Activated T-helper 17 cell treated with anti-CD3 and anti-CD28 coated beads, Interleukin-2, amount 50 U/mL, for 72 hours (primary cell): Measurements from ENCODE around the gene CCDC63. TPM values are rescaled to one million over a fixed set of nuclear protein-coding genes. Genes with fewer than 3 reads are reported as not detected.
"Not testable (repeated sequence)": the region's sequence is repeated elsewhere in the genome, so short reads cannot be mapped to it uniquely, and the experiment has no call there.

Source experiments
- ATAC-seq: fragments of 150-1000 bp; cut with Tn5 transposase; replicated peaks from 2 replicates; pipeline ENCODE4 v1.10.0; 2021; ENCODE audit warnings: mild to moderate bottlenecking, moderate library complexity
- H3K27ac Mint-ChIP-seq: one replicate; pipeline ENCODE4 v1.8.0; 2022; ENCODE audit warnings: mixed read lengths
- H3K27me3 Mint-ChIP-seq: one replicate; pipeline ENCODE4 v1.8.0; 2022; ENCODE audit warnings: mixed read lengths
- H3K36me3 Mint-ChIP-seq: one replicate; pipeline ENCODE4 v1.8.0; 2022; ENCODE audit warnings: low read depth, mild to moderate bottlenecking, mixed read lengths
- H3K4me1 Mint-ChIP-seq: one replicate; pipeline ENCODE4 v1.8.0; 2022; ENCODE audit warnings: mixed read lengths
- H3K4me3 Mint-ChIP-seq: one replicate; pipeline ENCODE4 v1.8.0; 2022; ENCODE audit warnings: mild to moderate bottlenecking, mixed read lengths
- H3K9me3 Mint-ChIP-seq: one replicate; pipeline ENCODE4 v1.8.0; 2022; ENCODE audit warnings: mixed read lengths
- total RNA-seq, 2 donors: library from RNA; stranded (reverse); gene quantifications; one replicate each; pipeline ENCODE4 v1.2.3, GENCODE V29; 2022

The CCDC63 gene
- total RNA-seq, 2 donors from 2014 or later, result not detected

GRCh38 chr12:110853836-110854235, 7.0 kb downstream of the CCDC63 start:
- no peaks in the 10 kb centered on the region for H3K9me3 Mint-ChIP-seq
- H3K36me3 Mint-ChIP-seq, result no peaks in the 10 kb centered on the region
- no peaks in the 10 kb centered on the region for H3K4me1 Mint-ChIP-seq
- peaks cover 19% of the 10 kb centered on the region for H3K27me3 Mint-ChIP-seq
- H3K4me3 Mint-ChIP-seq, result no peak overlapping the region
- no peak for ATAC-seq
- H3K27ac Mint-ChIP-seq, result no peak overlapping the region

- Mint-ChIP-seq H3K27me3 (peaks cover 10% of the 10 kb centered on the region), H3K27ac (no peak overlapping the region), H3K4me3 (no peak overlapping the region), H3K36me3 (no peaks in the 10 kb centered on the region), H3K9me3 (no peaks in the 10 kb centered on the region), H3K4me1 (no peaks in the 10 kb centered on the region)
- ATAC-seq, result no peak
These were observed 9.8 kb downstream of the CCDC63 start for GRCh38 chr12:110856542-110856941.

- ATAC-seq, result no peak
- no peak overlapping the region for H3K4me3 Mint-ChIP-seq
- peaks cover 10% of the 10 kb centered on the region for H3K27me3 Mint-ChIP-seq
- peaks cover 4% of the 10 kb centered on the region for H3K4me1 Mint-ChIP-seq
- H3K36me3 Mint-ChIP-seq, result no peaks in the 10 kb centered on the region
- H3K9me3 Mint-ChIP-seq, result no peaks in the 10 kb centered on the region
- no peak overlapping the region for H3K27ac Mint-ChIP-seq
These were observed 10.7 kb downstream of the CCDC63 start for GRCh38 chr12:110857528-110857927.

GRCh38 chr12:110857954-110858353, 11.2 kb downstream of the CCDC63 start:
- H3K4me1 Mint-ChIP-seq, H3K27ac Mint-ChIP-seq, ATAC-seq, H3K9me3 Mint-ChIP-seq, H3K4me3 Mint-ChIP-seq, H3K36me3 Mint-ChIP-seq, H3K27me3 Mint-ChIP-seq: not testable (repeated sequence)

GRCh38 chr12:110858848-110859247, 12.1 kb downstream of the CCDC63 start:
- no peak for ATAC-seq
- H3K36me3 Mint-ChIP-seq, result no peaks in the 10 kb centered on the region
- H3K27ac Mint-ChIP-seq, result no peak overlapping the region
- no peaks in the 10 kb centered on the region for H3K9me3 Mint-ChIP-seq
- H3K4me1 Mint-ChIP-seq, result peaks cover 4% of the 10 kb centered on the region
- H3K4me3 Mint-ChIP-seq, result no peak overlapping the region
- no peaks in the 10 kb centered on the region for H3K27me3 Mint-ChIP-seq

GRCh38 chr12:110860833-110861296, 14.1 kb downstream of the CCDC63 start:
- Mint-ChIP-seq H3K27ac (peak overlapping the region; percentile 7), H3K36me3 (no peaks in the 10 kb centered on the region), H3K4me1 (peaks cover 4% of the 10 kb centered on the region), H3K27me3 (no peaks in the 10 kb centered on the region), H3K4me3 (no peak overlapping the region), H3K9me3 (no peaks in the 10 kb centered on the region)
- ATAC-seq, result no peak

- Mint-ChIP-seq H3K36me3 (no peaks in the 10 kb centered on the region), H3K27ac (peak overlapping the region; percentile 7), H3K4me1 (peaks cover 4% of the 10 kb centered on the region), H3K27me3 (no peaks in the 10 kb centered on the region), H3K4me3 (no peak overlapping the region), H3K9me3 (no peaks in the 10 kb centered on the region)
- no peak for ATAC-seq
These were observed 14.9 kb downstream of the CCDC63 start for GRCh38 chr12:110861729-110862128.

GRCh38 chr12:110862329-110862728, 15.5 kb downstream of the CCDC63 start:
- Mint-ChIP-seq H3K4me1 (peaks cover 4% of the 10 kb centered on the region), H3K27ac (no peak overlapping the region), H3K27me3 (no peaks in the 10 kb centered on the region), H3K4me3 (no peak overlapping the region), H3K36me3 (no peaks in the 10 kb centered on the region), H3K9me3 (no peaks in the 10 kb centered on the region)
- ATAC-seq, result no peak

GRCh38 chr12:110863161-110863560, 16.4 kb downstream of the CCDC63 start:
- no peaks in the 10 kb centered on the region for H3K9me3 Mint-ChIP-seq
- no peaks in the 10 kb centered on the region for H3K27me3 Mint-ChIP-seq
- no peak overlapping the region for H3K27ac Mint-ChIP-seq
- no peaks in the 10 kb centered on the region for H3K36me3 Mint-ChIP-seq
- ATAC-seq, result no peak
- no peak overlapping the region for H3K4me3 Mint-ChIP-seq
- peaks cover 4% of the 10 kb centered on the region for H3K4me1 Mint-ChIP-seq

- Mint-ChIP-seq H3K4me3 (no peak overlapping the region), H3K27me3 (peaks cover 2% of the 10 kb centered on the region), H3K4me1 (peaks cover 4% of the 10 kb centered on the region), H3K27ac (no peak overlapping the region), H3K36me3 (no peaks in the 10 kb centered on the region), H3K9me3 (no peaks in the 10 kb centered on the region)
- ATAC-seq, result no peak
These were observed 18.7 kb downstream of the CCDC63 start for GRCh38 chr12:110865521-110865920.

GRCh38 chr12:110869026-110869425, 22.2 kb downstream of the CCDC63 start:
- Mint-ChIP-seq H3K4me1 (no peaks in the 10 kb centered on the region), H3K9me3 (no peaks in the 10 kb centered on the region), H3K27ac (no peak overlapping the region), H3K4me3 (no peak overlapping the region), H3K36me3 (no peaks in the 10 kb centered on the region), H3K27me3 (peaks cover 7% of the 10 kb centered on the region)
- no peak for ATAC-seq

- H3K4me1 Mint-ChIP-seq, result no peaks in the 10 kb centered on the region
- no peak overlapping the region for H3K4me3 Mint-ChIP-seq
- H3K27me3 Mint-ChIP-seq, result peaks cover 7% of the 10 kb centered on the region
- no peaks in the 10 kb centered on the region for H3K9me3 Mint-ChIP-seq
- no peaks in the 10 kb centered on the region for H3K36me3 Mint-ChIP-seq
- no peak overlapping the region for H3K27ac Mint-ChIP-seq
- ATAC-seq, result no peak
These were observed 23.0 kb downstream of the CCDC63 start for GRCh38 chr12:110869803-110870202.

GRCh38 chr12:110872100-110872499, 25.3 kb downstream of the CCDC63 start:
- H3K27ac Mint-ChIP-seq, result no peak overlapping the region
- peaks cover 7% of the 10 kb centered on the region for H3K27me3 Mint-ChIP-seq
- H3K36me3 Mint-ChIP-seq, result no peaks in the 10 kb centered on the region
- no peaks in the 10 kb centered on the region for H3K4me1 Mint-ChIP-seq
- ATAC-seq, result no peak
- no peaks in the 10 kb centered on the region for H3K9me3 Mint-ChIP-seq
- no peak overlapping the region for H3K4me3 Mint-ChIP-seq

- ATAC-seq, result no peak
- peaks cover 10% of the 10 kb centered on the region for H3K27me3 Mint-ChIP-seq
- no peak overlapping the region for H3K27ac Mint-ChIP-seq
- H3K4me1 Mint-ChIP-seq, result no peaks in the 10 kb centered on the region
- no peaks in the 10 kb centered on the region for H3K9me3 Mint-ChIP-seq
- no peaks in the 10 kb centered on the region for H3K36me3 Mint-ChIP-seq
- no peak overlapping the region for H3K4me3 Mint-ChIP-seq
These were observed 27.6 kb downstream of the CCDC63 start for GRCh38 chr12:110874351-110874750.

GRCh38 chr12:110874781-110875180, 28.0 kb downstream of the CCDC63 start:
- no peaks in the 10 kb centered on the region for H3K9me3 Mint-ChIP-seq
- H3K27ac Mint-ChIP-seq, result no peak overlapping the region
- H3K27me3 Mint-ChIP-seq, result peaks cover 10% of the 10 kb centered on the region
- no peak overlapping the region for H3K4me3 Mint-ChIP-seq
- ATAC-seq, result no peak
- H3K36me3 Mint-ChIP-seq, result no peaks in the 10 kb centered on the region
- H3K4me1 Mint-ChIP-seq, result no peaks in the 10 kb centered on the region

GRCh38 chr12:110880651-110881050, 33.9 kb downstream of the CCDC63 start:
- no peaks in the 10 kb centered on the region for H3K4me1 Mint-ChIP-seq
- H3K27me3 Mint-ChIP-seq, result peaks cover 4% of the 10 kb centered on the region
- no peaks in the 10 kb centered on the region for H3K36me3 Mint-ChIP-seq
- no peak overlapping the region for H3K4me3 Mint-ChIP-seq
- no peak for ATAC-seq
- H3K9me3 Mint-ChIP-seq, result no peaks in the 10 kb centered on the region
- no peak overlapping the region for H3K27ac Mint-ChIP-seq
